SH-SY5Y (cell line): Measurements from ENCODE around the gene PLCG2.

ENCODE experiments used
- GATA2 ChIP-seq: IDR thresholded peaks from 2 replicates; pipeline ENCODE4 v1.6.1; 2011; ENCODE audit warnings: mild to moderate bottlenecking, low read depth, low read length
- GATA3 ChIP-seq: IDR thresholded peaks from 2 replicates; pipeline ENCODE4 v1.6.1; 2011; ENCODE audit warnings: low read depth, mild to moderate bottlenecking, low read length, moderate library complexity

PLCG2 gene

DNA sequence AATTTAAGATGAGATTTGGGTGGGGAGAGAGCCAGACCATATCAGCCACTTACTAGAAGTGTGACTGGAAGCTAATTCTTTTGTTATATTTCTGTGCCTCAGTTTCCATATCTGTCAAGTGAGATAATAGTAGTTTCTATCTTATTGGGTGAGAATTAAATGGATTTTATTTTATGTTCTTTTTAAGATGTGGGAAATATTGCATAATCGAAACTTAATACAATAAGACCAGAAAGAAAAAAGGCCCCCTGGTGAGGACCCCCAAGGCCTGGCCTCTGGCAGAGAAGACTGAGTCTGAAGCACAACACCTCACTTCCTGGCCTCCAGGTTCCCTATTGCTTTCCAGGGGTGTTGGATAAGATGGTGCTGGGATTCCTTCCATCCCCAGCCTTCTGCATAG, 13.7 kb downstream of the PLCG2 start:
- TF ChIP-seq GATA3 (no peak), GATA2 (no peak)

DNA sequence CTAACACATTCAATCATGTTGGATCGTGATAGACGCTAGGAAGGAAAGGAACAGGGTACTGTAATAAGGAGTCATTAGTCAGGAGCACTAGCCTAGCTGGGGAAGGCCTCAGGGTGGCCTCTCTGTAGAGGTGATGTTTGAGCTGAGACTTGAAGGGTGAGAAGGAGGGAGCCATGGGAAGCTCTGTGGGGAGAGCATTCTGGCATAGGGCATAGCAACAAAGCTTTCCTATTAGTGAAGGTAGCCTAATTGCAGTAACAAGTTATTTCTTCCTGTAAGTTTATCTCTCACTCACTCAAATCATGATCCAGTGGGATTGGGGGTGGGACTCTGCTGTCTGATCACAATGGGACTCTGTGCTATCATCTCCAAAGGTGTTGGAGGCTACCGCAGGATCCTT, 16.1 kb downstream of the PLCG2 start:
- no peak for TF ChIP-seq GATA2
- no peak for TF ChIP-seq GATA3

DNA sequence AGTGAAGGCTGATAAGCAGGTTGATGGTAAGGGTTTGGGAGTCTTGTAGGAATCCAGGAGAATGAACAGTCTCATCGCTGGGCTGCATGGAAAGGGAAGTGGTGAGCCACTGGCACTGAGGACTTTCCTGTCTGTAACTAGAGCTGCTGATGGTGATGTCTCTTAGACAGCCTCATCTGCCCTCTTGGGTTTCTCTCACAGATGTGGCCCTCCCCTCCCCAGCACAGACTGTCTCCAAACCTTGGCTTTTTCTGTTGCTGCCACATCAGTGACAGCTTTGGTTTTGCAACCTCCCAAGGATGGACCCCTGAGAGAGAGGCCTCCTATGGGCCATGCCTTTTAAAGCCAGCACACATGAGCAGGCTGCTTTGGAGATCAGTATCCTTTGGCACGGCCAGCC, 16.9 kb downstream of the PLCG2 start:
- no peak for TF ChIP-seq GATA2
- no peak for TF ChIP-seq GATA3

DNA sequence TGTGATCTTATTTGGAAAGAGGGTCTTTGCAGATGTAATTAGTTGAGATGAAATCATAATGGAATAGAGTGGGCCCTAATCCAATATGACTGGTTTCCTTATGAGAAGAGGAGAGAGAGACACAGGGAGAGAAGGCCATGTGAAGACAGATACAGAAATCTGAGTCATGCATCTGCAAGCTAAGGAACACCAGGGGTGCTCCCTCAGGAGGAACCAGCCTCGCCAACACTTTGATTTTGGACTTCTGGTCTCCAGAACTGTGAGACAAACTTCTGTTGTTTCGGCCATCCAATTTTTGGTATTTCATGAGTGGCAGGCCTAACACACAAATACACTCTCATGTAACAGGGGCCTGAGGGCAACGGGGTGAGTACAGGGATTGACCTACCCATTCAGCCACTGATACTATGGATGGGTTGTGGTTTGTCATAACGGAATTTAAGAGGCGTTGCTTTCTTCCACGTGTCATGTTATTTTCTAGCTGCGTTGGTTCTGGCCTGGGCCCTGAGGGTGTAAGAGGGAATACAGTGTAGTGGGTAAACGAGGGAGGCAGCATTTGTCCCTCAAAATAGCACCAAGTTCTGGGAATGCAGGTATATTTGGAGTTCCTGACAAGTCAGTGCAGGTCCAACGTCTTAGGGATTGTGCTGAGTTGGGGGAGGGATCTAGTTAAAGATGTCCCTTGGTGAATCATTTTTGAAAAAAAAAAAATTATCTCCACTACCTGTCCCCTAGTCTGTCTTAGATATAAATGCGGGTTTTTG, 17.7 kb downstream of the PLCG2 start:
- TF ChIP-seq GATA3 (no peak), GATA2 (no peak)

DNA sequence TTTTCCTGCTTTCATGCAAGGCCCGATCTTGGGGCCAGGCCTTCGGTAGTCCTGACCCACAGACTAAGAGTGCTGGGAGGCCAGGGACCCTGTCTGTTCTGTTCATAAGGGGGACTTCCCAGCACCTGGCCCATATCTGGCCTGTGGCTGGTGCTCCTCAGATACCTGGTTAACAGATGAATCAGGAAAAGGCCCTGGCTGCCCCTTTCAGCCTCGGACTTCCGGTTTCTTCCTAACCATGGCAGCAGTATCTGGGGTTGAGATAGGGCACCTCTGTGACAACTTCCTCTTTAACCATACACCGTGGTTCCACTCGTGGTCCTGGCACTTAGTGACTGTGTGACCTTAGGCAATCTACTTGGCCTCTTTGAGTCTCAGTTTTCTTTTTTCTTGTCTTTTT, 18.4 kb downstream of the PLCG2 start:
- no peak for TF ChIP-seq GATA3
- TF ChIP-seq GATA2: no peak

DNA sequence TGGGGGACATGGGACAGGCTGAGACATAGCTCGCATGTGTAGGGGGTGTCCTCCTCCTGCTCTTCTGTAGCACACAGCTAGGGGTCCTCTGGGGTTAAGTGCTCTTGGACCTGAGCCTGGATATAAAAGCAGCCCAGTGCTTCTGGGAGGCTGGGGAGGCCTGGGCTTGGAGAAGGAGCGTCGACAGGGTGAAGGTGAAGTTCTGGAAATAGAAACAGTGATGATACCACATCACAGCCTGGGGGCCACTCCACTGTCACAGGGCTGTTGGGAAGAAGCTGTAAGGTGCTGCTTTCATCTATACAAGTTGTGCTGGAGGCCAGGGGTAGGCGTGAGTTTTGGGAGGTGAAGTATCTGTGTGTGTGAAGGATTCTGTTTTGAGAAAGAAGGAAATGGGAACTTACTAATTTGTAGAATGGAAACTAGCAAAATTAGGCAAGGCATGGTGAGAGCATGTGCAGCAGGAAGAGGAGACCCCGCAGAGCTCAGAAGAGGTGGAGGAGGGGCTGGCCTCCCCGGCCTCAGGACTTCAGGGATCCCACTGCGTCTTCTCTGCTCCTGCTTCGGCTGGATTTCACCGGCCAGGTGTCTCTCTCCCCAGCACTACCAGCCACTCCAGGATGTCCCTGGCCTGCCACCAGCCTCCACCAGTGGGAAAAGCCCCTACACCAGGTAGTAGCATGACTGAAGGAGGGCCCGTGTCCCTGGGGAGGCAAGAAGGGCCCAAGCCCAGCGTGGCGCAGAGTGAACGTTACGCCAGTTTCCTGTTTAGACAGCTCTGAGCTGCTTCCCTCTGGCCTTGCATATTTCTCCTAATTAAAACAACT, 19.4 kb downstream of the PLCG2 start:
- TF ChIP-seq GATA3 (no peak), GATA2 (no peak)

DNA sequence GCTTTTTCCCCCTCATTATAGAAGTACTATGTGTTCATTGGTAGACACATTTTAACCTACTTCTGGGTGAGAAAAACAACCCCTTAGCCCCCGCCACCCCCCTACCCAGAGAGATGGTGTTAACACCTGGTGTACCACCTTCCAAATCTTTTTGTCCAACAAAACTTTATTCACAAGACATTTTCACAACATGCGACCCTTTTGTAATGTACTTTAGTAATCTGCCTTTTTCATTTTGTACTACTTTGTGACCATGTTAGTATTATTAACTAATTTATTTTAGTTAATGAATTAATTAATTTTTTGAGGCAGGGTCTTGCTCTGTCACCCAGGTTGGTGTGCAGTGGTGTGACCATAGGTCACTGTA, 20.0 kb downstream of the PLCG2 start:
- TF ChIP-seq GATA3 (no peak), GATA2 (no peak)

DNA sequence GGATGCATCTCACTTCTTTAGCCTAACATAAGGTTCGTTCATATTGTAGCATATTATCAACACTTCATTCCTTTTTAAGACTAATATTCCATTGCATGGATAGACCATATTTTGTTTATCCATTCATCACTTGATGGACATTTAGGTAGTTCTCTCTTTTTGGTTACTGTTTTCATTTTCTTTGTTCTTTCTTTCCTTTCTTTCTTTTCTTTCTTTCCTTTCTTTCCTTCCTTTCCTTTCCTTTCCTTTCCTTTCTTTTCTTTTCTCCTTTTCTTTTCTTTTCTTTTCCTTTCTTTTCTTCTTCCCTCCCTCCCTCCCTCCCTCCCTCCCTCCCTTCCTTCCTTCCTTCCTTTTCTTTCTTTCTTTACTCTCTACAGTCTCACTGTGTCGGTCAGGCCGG, 24.2 kb downstream of the PLCG2 start:
- no peak for TF ChIP-seq GATA3
- no peak for TF ChIP-seq GATA2

DNA sequence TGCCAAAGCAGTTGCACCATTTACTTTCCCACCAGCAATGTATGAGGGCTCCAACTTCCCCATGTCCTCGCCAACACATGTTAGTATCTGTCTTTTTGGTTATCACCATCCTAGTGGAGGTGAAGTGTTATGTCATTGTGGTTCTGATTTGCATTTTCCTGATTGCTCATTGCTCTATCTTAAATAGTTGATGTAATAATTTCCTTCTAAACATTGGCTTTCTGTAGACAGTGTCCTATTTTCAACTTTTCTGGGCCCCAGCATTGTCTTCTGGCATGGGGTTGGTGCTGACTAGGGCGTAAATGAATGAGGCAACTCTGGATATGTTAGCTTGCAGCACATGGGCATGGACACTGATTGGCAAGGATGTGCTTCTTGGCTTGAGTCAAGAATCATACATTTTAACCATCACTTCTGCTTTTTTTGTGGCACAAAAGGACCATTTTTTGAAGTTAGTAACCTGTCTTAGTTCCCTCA, 25.1 kb downstream of the PLCG2 start:
- TF ChIP-seq GATA2 (no peak), GATA3 (no peak)

DNA sequence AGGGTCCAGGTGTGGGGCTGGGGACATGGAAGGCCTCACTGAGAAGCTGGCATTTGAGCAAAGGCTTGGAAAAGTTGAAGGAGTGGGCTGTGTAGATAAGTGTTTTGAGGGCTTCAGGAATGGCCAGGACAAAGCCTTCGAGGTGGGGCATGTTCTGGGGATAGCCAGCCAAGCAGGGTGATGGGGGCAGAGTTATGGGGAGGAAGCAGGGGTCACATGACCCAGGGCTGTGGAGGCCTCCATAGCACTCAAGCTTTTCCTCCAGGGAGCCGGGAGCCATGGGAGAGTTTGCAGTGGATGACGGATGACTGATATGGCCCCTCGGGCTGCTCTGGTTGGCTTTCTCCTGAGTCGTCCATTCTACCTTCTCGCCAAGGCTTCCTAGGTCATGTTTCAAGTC, 27.6 kb downstream of the PLCG2 start:
- TF ChIP-seq GATA2 (no peak), GATA3 (no peak)

DNA sequence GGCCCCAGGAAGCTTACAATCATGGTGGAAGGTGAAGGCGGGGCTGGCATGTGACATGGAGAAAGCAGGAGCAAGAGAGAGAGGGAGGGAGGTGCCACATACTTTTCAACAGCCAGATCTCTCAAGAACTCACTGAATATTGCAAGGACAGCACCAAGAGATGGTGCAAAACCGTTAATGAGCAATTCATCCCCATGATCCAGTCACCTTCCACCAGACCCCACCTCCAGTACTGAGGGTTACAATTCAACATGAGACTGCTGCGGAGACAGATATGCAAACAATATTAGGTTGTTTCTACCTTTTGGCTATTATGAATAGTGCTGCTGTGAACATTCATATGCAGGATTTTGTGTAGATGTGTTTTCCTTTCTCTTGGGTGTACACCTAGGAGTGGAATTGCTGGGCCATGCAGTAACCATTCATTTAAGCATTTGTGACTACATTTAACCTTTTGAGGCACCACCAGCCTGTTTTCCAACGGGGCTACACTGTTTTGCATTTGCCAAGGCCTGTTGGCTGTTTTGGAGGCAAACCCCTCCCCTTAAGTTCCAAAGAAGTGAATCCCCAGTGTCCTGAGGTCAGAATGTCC, 28.8 kb downstream of the PLCG2 start:
- TF ChIP-seq GATA3 (no peak), GATA2 (no peak)

DNA sequence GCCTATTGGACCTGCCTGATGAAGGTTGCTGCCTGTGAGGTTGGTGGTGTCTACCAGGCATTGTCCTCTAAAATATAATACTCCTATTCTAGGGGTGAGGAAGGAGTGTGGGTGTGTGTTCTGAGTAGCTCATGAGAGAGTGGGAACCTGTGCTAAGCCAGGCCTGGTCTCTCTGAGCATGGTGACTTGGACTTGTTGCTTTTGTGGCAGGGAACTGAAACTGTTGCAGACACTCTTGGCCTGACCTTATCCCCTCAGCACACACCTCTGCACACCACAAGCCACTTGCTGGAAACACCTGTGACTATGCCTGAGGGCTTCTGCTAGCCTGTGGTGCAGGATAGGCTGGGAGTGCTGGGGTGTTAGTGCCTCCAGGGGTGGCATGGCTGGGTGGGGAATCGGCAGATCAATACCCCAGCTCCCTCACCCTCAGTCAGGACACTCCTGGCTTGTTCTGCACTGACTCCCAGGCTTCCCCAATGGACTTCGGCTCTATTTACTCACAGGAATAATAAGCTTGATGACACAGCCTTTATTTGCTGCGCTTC, 29.9 kb downstream of the PLCG2 start:
- no peak for TF ChIP-seq GATA3
- TF ChIP-seq GATA2: no peak

DNA sequence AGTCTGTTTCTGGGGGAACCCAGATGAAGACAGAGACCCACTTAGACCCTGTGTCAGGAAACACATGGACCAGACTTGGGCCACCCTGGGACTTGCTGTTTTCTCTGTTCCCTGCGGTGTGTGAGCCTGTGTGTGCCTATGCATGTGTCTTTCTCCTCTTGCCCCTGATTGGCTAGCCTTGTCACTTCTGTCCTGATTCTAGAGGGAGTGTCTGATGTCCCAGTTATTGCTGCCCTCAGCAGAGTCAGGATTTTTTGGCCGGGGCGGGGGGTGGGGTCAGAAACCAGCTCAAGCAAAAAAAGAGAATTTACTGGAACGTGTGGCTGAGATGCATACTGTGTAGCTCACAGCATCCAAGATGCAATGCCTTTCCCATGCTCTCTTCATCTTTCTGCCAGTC, 30.5 kb downstream of the PLCG2 start:
- TF ChIP-seq GATA3 (no peak), GATA2 (no peak)

DNA sequence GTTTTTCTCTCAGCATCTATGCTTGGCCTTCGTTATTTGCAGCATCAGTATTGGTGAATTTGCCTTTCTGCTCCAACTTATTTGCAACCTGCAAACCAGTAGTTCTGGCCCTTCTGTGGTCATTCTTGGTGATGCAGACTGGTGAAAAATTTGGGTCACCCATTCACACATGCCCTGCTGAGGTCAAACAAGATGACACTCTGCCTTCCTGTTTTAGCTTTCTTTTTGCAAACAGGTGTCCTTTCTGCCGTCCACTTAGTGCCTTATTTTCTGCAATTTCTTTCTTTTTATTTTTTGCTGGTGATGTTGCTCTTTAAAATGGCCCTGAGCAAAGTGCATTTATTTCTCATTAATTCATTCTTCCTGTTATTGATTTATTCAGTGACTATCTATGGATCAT, 31.3 kb downstream of the PLCG2 start:
- TF ChIP-seq GATA2: no peak

DNA sequence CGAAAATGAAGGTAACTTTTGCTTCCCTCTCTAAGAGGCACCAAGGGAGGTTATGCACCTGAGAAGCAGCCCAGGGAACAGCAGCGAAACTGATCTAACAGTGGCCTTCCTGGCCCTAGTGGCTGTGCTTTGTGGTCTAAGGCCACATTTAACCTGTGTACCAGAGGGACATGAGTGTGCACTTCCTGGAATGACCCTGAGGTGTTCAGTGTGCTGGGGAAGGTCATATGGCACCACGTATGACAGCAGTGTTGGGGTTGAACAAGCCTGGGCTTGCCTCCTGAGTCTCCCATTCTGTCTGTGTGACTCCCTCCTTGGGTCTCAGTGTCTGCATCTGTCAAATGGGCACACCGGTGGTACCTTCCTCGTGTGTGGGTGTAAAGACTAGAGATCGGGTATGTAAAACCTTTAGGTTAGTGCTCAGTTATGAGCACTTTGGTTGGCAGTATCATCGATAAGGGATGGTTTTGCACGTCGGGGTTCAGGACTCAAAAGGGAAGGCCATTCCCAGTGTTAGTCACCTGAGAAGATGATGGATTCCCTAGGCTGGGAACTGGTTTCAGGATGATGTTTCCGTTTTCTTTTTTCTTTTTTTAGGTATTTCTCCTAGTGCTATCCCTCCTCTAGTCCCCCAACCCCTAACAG, 31.9 kb downstream of the PLCG2 start:
- TF ChIP-seq GATA2: no peak
- no peak for TF ChIP-seq GATA3
